Fibroblast of pulmonary artery (primary cell): ENCODE measurements around the gene SDHAF3.

Experiments used
- DNase-seq: peaks from one replicate; pipeline ENCODE4 v3.0.0-alpha.2; 2010; ENCODE audit warnings: low read depth
- H3K4me3 ChIP-seq: replicated peaks from 2 replicates; pipeline ENCODE4 v1.5.1; 2011; ENCODE audit warnings: low read depth, mild to moderate bottlenecking, control low read depth, low read length, moderate library complexity
- CTCF ChIP-seq: IDR thresholded peaks from 2 replicates; pipeline ENCODE4 v1.5.1; 2011; ENCODE audit warnings: mild to moderate bottlenecking, control low read depth, low read length, inconsistent platforms; ENCODE audit errors: missing control alignments

The SDHAF3 gene

GRCh38 chr7:97219237-97219636 lies 101.7 kb downstream of the SDHAF3 start:
- TF ChIP-seq CTCF, result no peak
- H3K4me3 ChIP-seq, result no peak overlapping the region
- no peak for DNase-seq

- no peak for DNase-seq
- H3K4me3 ChIP-seq, result no peak overlapping the region
- no peak for TF ChIP-seq CTCF
Measured at GRCh38 chr7:97224316-97224715, 106.8 kb downstream of the SDHAF3 start.

GRCh38 chr7:97226541-97226940 lies 109.0 kb downstream of the SDHAF3 start:
- TF ChIP-seq CTCF, result no peak
- no peak overlapping the region for H3K4me3 ChIP-seq

More at GRCh38 chr7:97226541-97226940, 109.0 kb downstream of the SDHAF3 start:
- DNase-seq, result no peak
